T-helper 2 cell treated with Interferon-gamma antibody and Interleukin-4, amounts not matched to agents 5 μg/mL and 100 μg/mL, for 36 hours (primary cell): ENCODE measurements around the gene IDH2.

Source experiments
- DNase-seq: peaks from one replicate; pipeline ENCODE4 v3.0.0; 2021; ENCODE audit warnings: low spot score
- H3K27ac Mint-ChIP-seq: one replicate; pipeline ENCODE4 v1.8.0; 2021; ENCODE audit warnings: mild to moderate bottlenecking, mixed read lengths
- H3K27me3 Mint-ChIP-seq: one replicate; pipeline ENCODE4 v1.8.0; 2021; ENCODE audit warnings: low read depth, mixed read lengths
- H3K36me3 Mint-ChIP-seq: one replicate; pipeline ENCODE4 v1.8.0; 2021; ENCODE audit warnings: low read depth, mixed read lengths
- H3K4me1 Mint-ChIP-seq: one replicate; pipeline ENCODE4 v1.8.0; 2021; ENCODE audit warnings: low read depth, mixed read lengths
- H3K4me3 Mint-ChIP-seq: one replicate; pipeline ENCODE4 v1.8.0; 2022; ENCODE audit warnings: mild to moderate bottlenecking, moderate library complexity, mixed read lengths
- H3K9me3 Mint-ChIP-seq: one replicate; pipeline ENCODE4 v1.8.0; 2021; ENCODE audit warnings: mixed read lengths

IDH2 gene

GRCh38 chr15:90058775-90059174, 43.5 kb downstream of the IDH2 start:
- H3K9me3 Mint-ChIP-seq, result no peaks in the 10 kb centered on the region
- peaks cover 3% of the 10 kb centered on the region for H3K36me3 Mint-ChIP-seq
- peak overlapping the region; percentile 54 for H3K4me3 Mint-ChIP-seq
- no peaks in the 10 kb centered on the region for H3K27me3 Mint-ChIP-seq
- peaks cover 34% of the 10 kb centered on the region for H3K4me1 Mint-ChIP-seq
- no peak for DNase-seq
- H3K27ac Mint-ChIP-seq, result peak overlapping the region; percentile 87

GRCh38 chr15:90058308-90058707, 44.0 kb downstream of the IDH2 start:
- peaks cover 1% of the 10 kb centered on the region for H3K36me3 Mint-ChIP-seq
- DNase-seq, result no peak
- H3K4me3 Mint-ChIP-seq, result no peak overlapping the region
- H3K4me1 Mint-ChIP-seq, result peaks cover 32% of the 10 kb centered on the region
- no peaks in the 10 kb centered on the region for H3K27me3 Mint-ChIP-seq
- H3K9me3 Mint-ChIP-seq, result no peaks in the 10 kb centered on the region
- peak overlapping the region; percentile 7 for H3K27ac Mint-ChIP-seq

GRCh38 chr15:90056529-90056928, 45.7 kb downstream of the IDH2 start:
- no peak for DNase-seq
- H3K27me3 Mint-ChIP-seq, result no peaks in the 10 kb centered on the region
- peaks cover 1% of the 10 kb centered on the region for H3K36me3 Mint-ChIP-seq
- no peaks in the 10 kb centered on the region for H3K9me3 Mint-ChIP-seq
- H3K4me3 Mint-ChIP-seq, result no peak overlapping the region
- H3K27ac Mint-ChIP-seq, result no peak overlapping the region
- H3K4me1 Mint-ChIP-seq, result peaks cover 28% of the 10 kb centered on the region

GRCh38 chr15:90055182-90055581, 47.1 kb downstream of the IDH2 start:
- H3K4me1 Mint-ChIP-seq, result peaks cover 25% of the 10 kb centered on the region
- peaks cover 1% of the 10 kb centered on the region for H3K36me3 Mint-ChIP-seq
- H3K4me3 Mint-ChIP-seq, result no peak overlapping the region
- H3K27ac Mint-ChIP-seq, result no peak overlapping the region
- DNase-seq, result no peak
- no peaks in the 10 kb centered on the region for H3K9me3 Mint-ChIP-seq
- no peaks in the 10 kb centered on the region for H3K27me3 Mint-ChIP-seq

- Mint-ChIP-seq H3K4me3 (no peak overlapping the region), H3K36me3 (peaks cover 1% of the 10 kb centered on the region), H3K27ac (no peak overlapping the region), H3K27me3 (no peaks in the 10 kb centered on the region), H3K9me3 (no peaks in the 10 kb centered on the region), H3K4me1 (peaks cover 21% of the 10 kb centered on the region)
- DNase-seq, result no peak
Measured at GRCh38 chr15:90054618-90055097, 47.6 kb downstream of the IDH2 start.

GRCh38 chr15:90053685-90054466, 48.4 kb downstream of the IDH2 start:
- Mint-ChIP-seq H3K27me3 (no peaks in the 10 kb centered on the region), H3K4me3 (no peak overlapping the region)
- no peak for DNase-seq

GRCh38 chr15:90051874-90052273, 50.4 kb downstream of the IDH2 start:
- H3K27ac Mint-ChIP-seq, result no peak overlapping the region
- H3K9me3 Mint-ChIP-seq, result no peaks in the 10 kb centered on the region
- peaks cover 8% of the 10 kb centered on the region for H3K4me1 Mint-ChIP-seq

More at GRCh38 chr15:90053685-90054466, 48.4 kb downstream of the IDH2 start:
- no peaks in the 10 kb centered on the region for H3K9me3 Mint-ChIP-seq
- peaks cover 14% of the 10 kb centered on the region for H3K4me1 Mint-ChIP-seq
- H3K36me3 Mint-ChIP-seq, result peaks cover 1% of the 10 kb centered on the region
- no peak overlapping the region for H3K27ac Mint-ChIP-seq

GRCh38 chr15:90049666-90050604, 52.3 kb downstream of the IDH2 start:
- Mint-ChIP-seq H3K4me3 (no peak overlapping the region), H3K4me1 (peaks cover 8% of the 10 kb centered on the region), H3K9me3 (no peaks in the 10 kb centered on the region), H3K27ac (peak overlapping the region; percentile 18), H3K27me3 (no peaks in the 10 kb centered on the region), H3K36me3 (no peaks in the 10 kb centered on the region)
- DNase-seq, result no peak

More at GRCh38 chr15:90051874-90052273, 50.4 kb downstream of the IDH2 start:
- Mint-ChIP-seq H3K36me3 (no peaks in the 10 kb centered on the region), H3K4me3 (no peak overlapping the region), H3K27me3 (no peaks in the 10 kb centered on the region)
- DNase-seq, result no peak

GRCh38 chr15:90049030-90049429, 53.2 kb downstream of the IDH2 start:
- Mint-ChIP-seq H3K36me3 (no peaks in the 10 kb centered on the region), H3K27ac (no peak overlapping the region), H3K4me1 (peaks cover 5% of the 10 kb centered on the region), H3K27me3 (no peaks in the 10 kb centered on the region), H3K4me3 (no peak overlapping the region), H3K9me3 (no peaks in the 10 kb centered on the region)
- no peak for DNase-seq

GRCh38 chr15:90047956-90048575, 54.2 kb downstream of the IDH2 start:
- no peaks in the 10 kb centered on the region for H3K36me3 Mint-ChIP-seq
- H3K9me3 Mint-ChIP-seq, result no peaks in the 10 kb centered on the region
- no peak for DNase-seq
- peaks cover 4% of the 10 kb centered on the region for H3K4me1 Mint-ChIP-seq
- H3K27ac Mint-ChIP-seq, result no peak overlapping the region
- no peak overlapping the region for H3K4me3 Mint-ChIP-seq
- H3K27me3 Mint-ChIP-seq, result no peaks in the 10 kb centered on the region

- H3K4me3 Mint-ChIP-seq, result no peak overlapping the region
- H3K9me3 Mint-ChIP-seq, result no peaks in the 10 kb centered on the region
- DNase-seq, result no peak
- H3K36me3 Mint-ChIP-seq, result no peaks in the 10 kb centered on the region
- no peak overlapping the region for H3K27ac Mint-ChIP-seq
- H3K4me1 Mint-ChIP-seq, result peaks cover 4% of the 10 kb centered on the region
- no peaks in the 10 kb centered on the region for H3K27me3 Mint-ChIP-seq
Measured at GRCh38 chr15:90046911-90047392, 55.3 kb downstream of the IDH2 start.

- Mint-ChIP-seq H3K27ac (no peak overlapping the region), H3K9me3 (no peaks in the 10 kb centered on the region), H3K36me3 (no peaks in the 10 kb centered on the region), H3K4me3 (no peak overlapping the region), H3K27me3 (no peaks in the 10 kb centered on the region), H3K4me1 (peaks cover 4% of the 10 kb centered on the region)
- no peak for DNase-seq
Measured at GRCh38 chr15:90046289-90046688, 56.0 kb downstream of the IDH2 start.

- H3K9me3 Mint-ChIP-seq, result no peaks in the 10 kb centered on the region
- no peak for DNase-seq
- no peaks in the 10 kb centered on the region for H3K36me3 Mint-ChIP-seq
- H3K27ac Mint-ChIP-seq, result no peak overlapping the region
- peaks cover 7% of the 10 kb centered on the region for H3K4me1 Mint-ChIP-seq
- H3K27me3 Mint-ChIP-seq, result no peaks in the 10 kb centered on the region
- H3K4me3 Mint-ChIP-seq, result no peak overlapping the region
Measured at GRCh38 chr15:90044916-90045371, 57.3 kb downstream of the IDH2 start.
